Measurements from ENCODE around the gene MKI67. TPM values are rescaled to one million over a fixed set of nuclear protein-coding genes. Genes with fewer than 3 reads are reported as not detected.

The MKI67 gene
- total RNA-seq, 3 donors from 2014 or later (not counting 1 experiment from before 2014, with no cell fraction given): 5.3 to 10.0 (median 6.8) TPM

GRCh38 chr10:128124813-128125403 lies 1.3 kb downstream of the MKI67 start:
- peaks cover 22% of the 10 kb centered on the region for H3K4me1 ChIP-seq (ENCODE audit: control insufficient read depth, insufficient read depth, low read length)
- no peak for TF ChIP-seq CTCF (IDR thresholded peaks at IDR 0.05)
- WGBS (ENCODE audit: insufficient coverage): 43% methylated on average over 11 of the region's 11 CpGs
- intact Hi-C loops (cut with micrococcal nuclease): no loop called here
- no peaks in the 10 kb centered on the region for H3K36me3 Mint-ChIP-seq
- no peak overlapping the region for H3K4me3 ChIP-seq (ENCODE audit: low read length)
- no peak overlapping the region for H3K27ac ChIP-seq (ENCODE audit: low read length)
- peak overlapping the region; percentile 92 for H3K4me3 Mint-ChIP-seq
- H3K36me3 ChIP-seq (ENCODE audit: control insufficient read depth, insufficient read depth, low read length): no peaks in the 10 kb centered on the region
- H3K27me3 Mint-ChIP-seq (ENCODE audit: low read depth in 2 of 2): peaks cover 0 to 6% of the 10 kb centered on the region in 2 donors
- no peaks in the 10 kb centered on the region for H3K27me3 ChIP-seq (ENCODE audit: control insufficient read depth, insufficient read depth, low read length)
- no peaks in the 10 kb centered on the region for H3K9me3 Mint-ChIP-seq
- H3K27ac Mint-ChIP-seq: peak overlapping the region; percentile 31 to 47
- no peak for DNase-seq
- peaks cover 16 to 18% of the 10 kb centered on the region in 2 donors for H3K4me1 Mint-ChIP-seq
- H3K9me3 ChIP-seq (ENCODE audit: control insufficient read depth, insufficient read depth, low read length): no peaks in the 10 kb centered on the region
- no peak for ATAC-seq

- H3K27ac ChIP-seq (ENCODE audit: low read length): no peak overlapping the region
- H3K9me3 Mint-ChIP-seq: no peaks in the 10 kb centered on the region
- TF ChIP-seq CTCF (IDR thresholded peaks at IDR 0.05): no peak
- H3K27ac Mint-ChIP-seq: no peak overlapping the region
- H3K4me3 ChIP-seq (ENCODE audit: low read length): no peak overlapping the region
- H3K27me3 Mint-ChIP-seq (ENCODE audit: low read depth in 2 of 2): peaks cover 0 to 6% of the 10 kb centered on the region in 2 donors
- no peak for ATAC-seq
- intact Hi-C loops (cut with micrococcal nuclease): no loop called here
- H3K27me3 ChIP-seq (ENCODE audit: control insufficient read depth, insufficient read depth, low read length): no peaks in the 10 kb centered on the region
- H3K4me1 Mint-ChIP-seq: peaks cover 16 to 18% of the 10 kb centered on the region in 2 donors
- H3K4me1 ChIP-seq (ENCODE audit: control insufficient read depth, insufficient read depth, low read length): peaks cover 22% of the 10 kb centered on the region
- DNase-seq: no peak
- no peaks in the 10 kb centered on the region for H3K9me3 ChIP-seq (ENCODE audit: control insufficient read depth, insufficient read depth, low read length)
- H3K4me3 Mint-ChIP-seq: peak overlapping the region; percentile 42
- H3K36me3 Mint-ChIP-seq: no peaks in the 10 kb centered on the region
- H3K36me3 ChIP-seq (ENCODE audit: control insufficient read depth, insufficient read depth, low read length): no peaks in the 10 kb centered on the region
These were observed 2.4 kb downstream of the MKI67 start for GRCh38 chr10:128123846-128124245.

- no peak overlapping the region for H3K27ac Mint-ChIP-seq
- no peak for TF ChIP-seq CTCF (IDR thresholded peaks at IDR 0.05)
These were observed 3.3 kb downstream of the MKI67 start for GRCh38 chr10:128122931-128123330.

More at GRCh38 chr10:128122931-128123330, 3.3 kb downstream of the MKI67 start:
- Mint-ChIP-seq H3K4me1 (peaks cover 16 to 18% of the 10 kb centered on the region in 2 donors), H3K9me3 (no peaks in the 10 kb centered on the region), H3K4me3 (no peak overlapping the region), H3K27me3 (ENCODE audit: low read depth in 2 of 2) (peaks cover 0 to 3% of the 10 kb centered on the region in 2 donors), H3K36me3 (no peaks in the 10 kb centered on the region)
- Histone ChIP-seq H3K9me3 (ENCODE audit: control insufficient read depth, insufficient read depth, low read length) (no peaks in the 10 kb centered on the region), H3K27ac (ENCODE audit: low read length) (no peak overlapping the region), H3K4me1 (ENCODE audit: control insufficient read depth, insufficient read depth, low read length) (peaks cover 22% of the 10 kb centered on the region), H3K4me3 (ENCODE audit: low read length) (no peak overlapping the region), H3K36me3 (ENCODE audit: control insufficient read depth, insufficient read depth, low read length) (no peaks in the 10 kb centered on the region), H3K27me3 (ENCODE audit: control insufficient read depth, insufficient read depth, low read length) (no peaks in the 10 kb centered on the region)
- DNase-seq: no peak
- 71% methylated on average over 1 of the region's 2 CpGs for WGBS (ENCODE audit: insufficient coverage)
- intact Hi-C loops (cut with micrococcal nuclease): no loop called here
- ATAC-seq: no peak
